CD4-positive, alpha-beta T cell treated with Interleukin-15 for 1 hour (primary cell): ENCODE data around the gene GALNTL6.
"Not testable (repeated sequence)": the region's sequence is repeated elsewhere in the genome, so short reads cannot be mapped to it uniquely, and the experiment has no call there.

Experiments used
- DNase-seq: peaks from one replicate; pipeline ENCODE4 v3.0.0-alpha.2; 2020

Gene GALNTL6

DNA sequence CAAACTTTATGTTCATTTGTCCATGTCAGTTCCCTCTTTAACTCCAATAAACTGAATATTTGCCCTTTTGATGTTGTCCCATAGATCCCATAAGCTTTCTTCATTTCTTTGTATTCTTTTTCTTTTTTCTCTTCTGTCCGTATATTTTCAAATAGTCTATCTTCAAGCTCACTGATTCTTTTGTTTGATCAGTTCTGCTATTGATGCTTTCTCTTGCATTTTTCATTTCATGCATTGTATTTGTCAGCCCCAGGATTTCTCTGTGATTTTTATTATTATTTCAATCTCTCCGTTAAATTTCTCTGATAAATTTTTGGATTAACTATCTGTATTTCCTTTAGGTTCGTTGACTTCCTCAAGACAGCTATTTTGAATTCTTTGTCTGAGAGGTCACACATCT, 1082.5 kb downstream of the GALNTL6 start:
- no peak for DNase-seq

GRCh38 chr4:172897046-172897445, 1083.8 kb downstream of the GALNTL6 start:
- DNase-seq = no peak

DNA sequence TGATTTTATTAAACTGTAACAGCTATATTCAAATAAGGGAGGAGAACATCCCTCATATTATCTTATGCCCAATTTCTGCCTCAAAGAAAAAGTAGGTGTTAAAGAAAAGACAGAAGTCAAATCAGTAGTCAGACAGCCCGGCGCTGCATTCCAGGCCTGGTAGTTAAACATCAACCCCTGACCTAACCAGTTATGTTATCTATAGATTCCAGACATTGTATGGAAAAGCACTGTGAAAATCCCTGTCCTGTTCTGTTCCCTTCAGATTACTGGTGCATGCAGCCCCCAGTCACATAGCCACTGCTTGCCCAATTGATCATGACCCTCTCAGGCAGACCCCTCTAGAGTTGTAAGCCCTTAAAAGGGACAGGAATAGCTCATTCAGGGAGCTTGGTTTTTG, 1085.5 kb downstream of the GALNTL6 start:
- DNase-seq = no peak

DNA sequence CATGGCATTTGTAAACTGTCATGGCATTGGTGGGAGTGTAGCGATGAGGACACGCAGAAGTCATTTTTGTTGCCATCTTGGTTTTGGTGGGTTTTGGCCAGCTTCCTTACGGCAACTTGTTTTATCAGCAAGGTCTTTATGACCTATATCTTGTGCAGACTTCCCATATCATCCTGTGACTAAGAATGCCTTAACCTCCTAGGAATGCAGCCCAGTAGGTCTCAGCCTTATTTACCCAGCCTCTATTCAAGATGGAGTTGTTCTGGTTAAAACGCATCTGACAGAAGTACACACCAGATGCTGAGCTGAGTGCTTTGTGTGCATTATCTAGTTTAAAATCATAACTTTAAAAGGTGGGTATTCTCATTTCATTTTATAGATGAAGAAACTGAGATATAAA, 1086.7 kb downstream of the GALNTL6 start:
- DNase-seq = no peak

DNA sequence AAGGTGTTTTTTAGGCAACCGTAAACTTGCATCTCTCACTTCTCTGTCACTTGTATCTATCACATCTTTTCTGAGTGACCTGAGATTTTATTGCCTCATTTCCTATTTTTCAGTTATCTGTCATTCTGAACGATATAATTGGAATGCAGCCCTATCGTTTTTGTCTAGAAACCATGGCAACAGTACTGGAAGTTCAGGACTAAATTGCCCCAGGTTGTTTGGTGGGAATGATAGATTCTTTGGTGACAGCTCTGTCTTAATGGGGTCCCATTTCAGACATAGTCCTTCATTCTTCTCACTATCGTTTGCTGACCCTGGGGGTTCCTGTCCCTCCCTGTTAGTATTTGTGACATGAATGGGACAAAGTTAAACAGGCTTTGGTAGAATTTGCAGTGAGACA, 1087.7 kb downstream of the GALNTL6 start:
- no peak for DNase-seq

- not testable (repeated sequence) for DNase-seq
Measured at GRCh38 chr4:172912468-172912867, 1099.3 kb downstream of the GALNTL6 start.

DNA sequence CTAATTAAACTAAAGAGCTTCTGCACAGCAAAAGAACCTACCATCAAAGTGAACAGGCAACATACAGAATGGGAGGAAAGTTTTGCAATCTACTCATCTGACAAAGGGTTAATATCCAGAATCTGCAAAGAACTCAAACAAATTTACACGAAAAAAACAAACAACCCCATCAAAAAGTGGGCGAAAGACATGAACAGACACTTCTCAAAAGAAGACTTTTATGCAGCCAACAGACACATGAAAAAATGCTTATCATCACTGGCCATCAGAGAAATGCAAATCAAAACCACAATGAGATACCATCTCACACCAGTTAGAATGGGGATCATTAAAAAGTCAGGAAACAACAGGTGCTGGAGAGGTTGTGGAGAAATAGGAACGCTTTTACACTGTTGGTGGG, 1104.2 kb downstream of the GALNTL6 start:
- not testable (repeated sequence) for DNase-seq

DNA sequence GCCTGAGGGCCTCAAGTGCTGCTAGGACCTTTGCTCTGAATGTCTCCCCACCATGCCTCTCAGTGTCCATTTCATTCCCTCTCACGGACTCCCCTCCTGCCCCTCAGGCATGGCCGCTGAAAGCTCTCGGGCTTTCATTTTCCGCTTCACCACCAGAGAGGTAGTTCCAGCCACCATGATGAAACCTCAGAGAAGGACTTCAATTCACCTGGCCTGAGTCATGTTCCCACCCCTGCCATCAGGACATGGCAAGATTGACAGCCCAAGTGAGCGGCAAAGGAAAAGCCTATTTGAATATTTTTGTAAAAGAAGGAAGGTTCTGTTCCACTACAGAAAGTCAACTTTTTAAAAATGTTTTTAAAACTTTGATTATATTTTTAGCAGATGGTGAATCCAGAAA, 1106.1 kb downstream of the GALNTL6 start:
- no peak for DNase-seq

- no peak for DNase-seq
Measured at GRCh38 chr4:172927096-172927814, 1114.1 kb downstream of the GALNTL6 start.

GRCh38 chr4:172928347-172928746, 1115.1 kb downstream of the GALNTL6 start:
- no peak for DNase-seq

GRCh38 chr4:172938072-172938829, 1125.0 kb downstream of the GALNTL6 start:
- no peak for DNase-seq

DNA sequence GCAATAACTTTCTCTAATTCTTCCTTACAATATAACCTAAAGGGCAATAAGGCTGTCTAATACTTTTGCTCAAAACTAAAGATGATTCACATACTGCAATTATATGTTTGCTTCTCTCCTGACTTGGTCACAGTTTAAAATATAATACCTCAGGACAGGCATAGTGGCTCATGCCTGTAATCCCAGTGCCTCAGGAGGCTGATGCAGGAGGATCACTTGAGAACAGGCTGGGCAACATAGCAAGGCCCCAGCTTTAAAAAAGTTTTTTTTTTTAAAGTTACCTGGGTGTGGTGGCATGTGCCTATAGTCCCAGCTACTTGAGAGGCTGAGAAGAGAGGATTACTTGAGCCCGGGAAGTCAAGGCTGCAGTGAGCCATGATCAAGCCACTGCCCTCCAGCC, 1125.7 kb downstream of the GALNTL6 start:
- no peak for DNase-seq

DNA sequence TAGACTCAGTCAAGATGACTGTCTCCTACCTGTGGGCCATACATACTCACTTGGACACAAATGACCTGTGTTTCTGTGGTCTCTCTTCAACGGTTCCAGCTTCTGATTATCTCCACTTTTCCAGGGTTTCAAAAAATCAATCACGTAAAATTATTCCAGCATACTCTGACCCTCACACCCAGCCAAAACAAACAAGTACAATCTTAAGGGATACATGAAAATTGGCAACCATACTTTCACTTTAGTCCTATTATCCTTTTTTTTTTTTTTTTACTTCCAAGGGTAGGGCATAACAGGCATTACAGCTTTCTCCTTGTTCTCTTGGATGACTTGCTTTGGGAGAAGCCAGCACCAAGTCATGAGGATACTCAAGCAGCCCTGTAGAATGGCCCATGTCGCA, 1129.6 kb downstream of the GALNTL6 start:
- no peak for DNase-seq

DNA sequence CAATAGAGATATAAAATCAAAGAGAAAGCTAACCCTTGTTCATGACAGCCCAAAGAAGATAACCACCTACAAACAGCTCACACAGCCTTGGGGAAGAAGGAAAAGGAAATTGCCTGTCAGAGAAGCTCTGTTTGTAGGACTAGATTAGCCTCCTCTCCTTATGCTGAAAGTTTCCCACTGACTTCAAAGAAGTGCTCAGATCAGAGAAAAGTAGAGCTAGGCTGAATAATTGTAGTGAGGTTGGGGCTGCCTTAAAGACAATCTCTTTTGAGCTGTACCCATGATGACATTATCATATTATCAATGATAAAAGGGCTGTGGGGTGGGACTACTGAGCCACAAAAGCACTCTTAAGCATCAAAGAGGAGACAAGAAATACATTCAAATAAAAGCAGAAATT, 1132.4 kb downstream of the GALNTL6 start:
- DNase-seq = no peak

- no peak for DNase-seq
Measured at GRCh38 chr4:172946503-172946902, 1133.3 kb downstream of the GALNTL6 start.

- no peak for DNase-seq
Measured at GRCh38 chr4:172947594-172947993, 1134.4 kb downstream of the GALNTL6 start.

DNA sequence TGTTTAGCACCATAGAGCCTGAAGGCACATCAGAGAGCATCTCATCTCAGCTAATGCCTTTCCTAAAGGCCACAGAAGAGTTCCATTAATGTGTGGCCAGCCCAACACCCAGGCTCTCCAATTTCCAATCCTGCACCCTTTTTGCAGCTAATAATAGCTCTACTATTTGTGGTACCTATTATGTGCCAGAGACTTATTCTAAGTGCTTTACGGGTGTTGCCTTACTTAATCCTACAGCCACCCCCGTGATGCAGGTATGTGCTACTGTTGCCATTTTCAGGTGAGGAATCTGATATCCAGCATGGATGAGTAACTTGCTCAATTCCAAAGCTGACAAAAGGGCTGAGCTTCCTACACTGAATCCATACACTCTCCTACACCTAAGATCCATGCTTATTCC, 1137.8 kb downstream of the GALNTL6 start:
- DNase-seq = no peak

GRCh38 chr4:172951679-172952451, 1138.7 kb downstream of the GALNTL6 start:
- no peak for DNase-seq

DNA sequence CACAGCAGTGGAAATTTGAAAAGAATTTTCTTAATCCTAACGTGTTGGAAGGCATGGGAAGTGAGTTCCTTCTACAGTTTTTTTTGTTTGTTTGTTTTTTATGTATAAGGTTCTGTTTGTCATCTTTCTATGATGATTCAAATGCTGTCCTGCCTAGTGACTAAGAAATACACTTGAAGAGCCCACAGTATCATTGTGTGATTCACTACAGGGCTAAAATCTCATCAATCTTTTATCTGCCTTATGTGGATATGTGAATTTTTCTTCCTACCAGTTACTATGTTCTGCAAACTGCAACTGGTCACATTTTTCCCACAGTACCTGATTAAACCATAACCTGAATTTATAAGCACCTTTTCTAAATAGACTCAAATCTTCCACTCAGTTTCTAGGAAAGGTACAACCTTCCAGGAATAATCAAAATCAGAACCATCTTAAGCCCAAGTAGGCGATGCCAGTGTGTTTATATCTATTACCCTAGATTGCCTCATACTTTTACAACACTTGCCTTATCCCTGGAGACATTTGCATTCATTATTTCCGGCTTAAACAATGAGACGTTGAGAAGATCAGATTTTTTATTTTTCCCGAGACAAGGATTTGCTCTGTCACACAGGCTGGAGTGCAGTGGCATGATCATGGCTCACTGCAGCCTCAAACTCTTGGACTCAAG, 1140.8 kb downstream of the GALNTL6 start:
- no peak for DNase-seq

DNA sequence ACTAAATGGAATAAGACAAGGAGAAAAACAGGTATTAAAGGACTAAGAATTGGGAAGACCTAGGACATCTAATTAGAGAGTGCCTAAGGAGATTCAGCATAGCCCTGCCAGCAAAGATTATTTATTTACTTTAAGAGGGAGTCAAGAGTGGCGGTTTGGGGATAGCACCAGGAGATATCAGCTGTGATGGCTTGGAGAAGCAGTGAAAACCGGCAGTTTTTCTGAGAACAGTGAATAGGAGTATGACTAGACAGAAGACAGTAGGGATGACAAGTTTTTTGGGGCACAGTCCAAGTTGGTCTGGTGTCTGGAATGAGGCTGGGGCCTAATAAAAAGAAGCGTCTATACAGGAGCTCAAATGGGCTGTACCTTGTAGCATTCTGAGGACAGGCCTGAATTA, 1143.1 kb downstream of the GALNTL6 start:
- DNase-seq = not testable (repeated sequence)

- no peak for DNase-seq
Measured at GRCh38 chr4:172957216-172957615, 1144.0 kb downstream of the GALNTL6 start.

DNA sequence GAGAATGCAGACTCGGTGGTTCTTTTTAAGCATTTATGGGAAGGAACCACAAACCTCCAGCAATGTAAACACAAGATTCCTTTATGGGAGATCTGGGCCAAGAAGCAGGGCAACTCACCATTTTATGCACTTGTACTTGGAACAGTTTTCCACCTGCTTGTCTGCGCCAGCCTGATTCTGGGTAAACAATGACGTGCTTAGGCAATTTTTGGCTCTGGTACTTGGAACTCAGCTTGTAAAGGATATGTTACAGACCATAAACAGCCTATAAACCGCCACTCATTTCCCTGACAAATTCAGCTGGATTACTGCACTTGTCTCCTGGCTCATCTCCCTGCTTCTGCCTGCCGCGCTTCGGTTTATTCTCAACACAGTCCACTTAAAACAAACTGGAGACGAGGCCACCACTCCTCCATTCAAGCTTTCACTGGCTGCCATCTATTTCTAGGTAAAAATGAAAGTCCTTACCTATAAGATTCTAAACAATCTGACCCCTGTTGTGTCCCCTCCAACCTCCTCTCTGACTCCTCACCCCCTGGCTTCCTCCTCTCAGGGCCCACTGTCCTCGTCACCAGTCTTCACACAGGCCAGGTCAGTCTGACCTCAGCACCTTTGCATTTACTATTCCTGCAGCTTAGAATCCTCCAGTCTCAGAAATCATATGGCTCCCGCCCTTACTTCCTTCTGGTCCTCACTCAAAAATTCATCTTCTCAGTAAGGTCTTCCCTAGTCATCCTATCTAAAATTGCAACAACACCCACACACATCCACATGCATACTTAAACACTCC, 1149.6 kb downstream of the GALNTL6 start:
- DNase-seq = no peak
